ENCODE results near the gene CDH23.

- TF ChIP-seq POLR2A (IDR thresholded peaks at IDR 0.05; ENCODE audit: low read length) (no peak), GATA1 (IDR thresholded peaks at IDR 0.05; ENCODE audit: low read depth, low read length) (no peak)
Observed at GRCh38 chr10:71424496-71425194, 27.9 kb downstream of the CDH23 start.

Measured in erythroblast (primary cell).